ENCODE measurements around the gene THRAP3. TPM values are rescaled to one million over a fixed set of nuclear protein-coding genes. Genes with fewer than 3 reads are reported as not detected.
A peak's percentile ranks its signal among the peaks of the same experiment; 100 is the strongest.
"Not testable (repeated sequence)": the region's sequence is repeated elsewhere in the genome, so short reads cannot be mapped to it uniquely, and the experiment has no call there.

Gene THRAP3, protein sequence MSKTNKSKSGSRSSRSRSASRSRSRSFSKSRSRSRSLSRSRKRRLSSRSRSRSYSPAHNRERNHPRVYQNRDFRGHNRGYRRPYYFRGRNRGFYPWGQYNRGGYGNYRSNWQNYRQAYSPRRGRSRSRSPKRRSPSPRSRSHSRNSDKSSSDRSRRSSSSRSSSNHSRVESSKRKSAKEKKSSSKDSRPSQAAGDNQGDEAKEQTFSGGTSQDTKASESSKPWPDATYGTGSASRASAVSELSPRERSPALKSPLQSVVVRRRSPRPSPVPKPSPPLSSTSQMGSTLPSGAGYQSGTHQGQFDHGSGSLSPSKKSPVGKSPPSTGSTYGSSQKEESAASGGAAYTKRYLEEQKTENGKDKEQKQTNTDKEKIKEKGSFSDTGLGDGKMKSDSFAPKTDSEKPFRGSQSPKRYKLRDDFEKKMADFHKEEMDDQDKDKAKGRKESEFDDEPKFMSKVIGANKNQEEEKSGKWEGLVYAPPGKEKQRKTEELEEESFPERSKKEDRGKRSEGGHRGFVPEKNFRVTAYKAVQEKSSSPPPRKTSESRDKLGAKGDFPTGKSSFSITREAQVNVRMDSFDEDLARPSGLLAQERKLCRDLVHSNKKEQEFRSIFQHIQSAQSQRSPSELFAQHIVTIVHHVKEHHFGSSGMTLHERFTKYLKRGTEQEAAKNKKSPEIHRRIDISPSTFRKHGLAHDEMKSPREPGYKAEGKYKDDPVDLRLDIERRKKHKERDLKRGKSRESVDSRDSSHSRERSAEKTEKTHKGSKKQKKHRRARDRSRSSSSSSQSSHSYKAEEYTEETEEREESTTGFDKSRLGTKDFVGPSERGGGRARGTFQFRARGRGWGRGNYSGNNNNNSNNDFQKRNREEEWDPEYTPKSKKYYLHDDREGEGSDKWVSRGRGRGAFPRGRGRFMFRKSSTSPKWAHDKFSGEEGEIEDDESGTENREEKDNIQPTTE
- 62.0 and 75.0 TPM in 2 replicates for total RNA-seq (2014; rRNA removed; shearing (Covaris generic))

DNA sequence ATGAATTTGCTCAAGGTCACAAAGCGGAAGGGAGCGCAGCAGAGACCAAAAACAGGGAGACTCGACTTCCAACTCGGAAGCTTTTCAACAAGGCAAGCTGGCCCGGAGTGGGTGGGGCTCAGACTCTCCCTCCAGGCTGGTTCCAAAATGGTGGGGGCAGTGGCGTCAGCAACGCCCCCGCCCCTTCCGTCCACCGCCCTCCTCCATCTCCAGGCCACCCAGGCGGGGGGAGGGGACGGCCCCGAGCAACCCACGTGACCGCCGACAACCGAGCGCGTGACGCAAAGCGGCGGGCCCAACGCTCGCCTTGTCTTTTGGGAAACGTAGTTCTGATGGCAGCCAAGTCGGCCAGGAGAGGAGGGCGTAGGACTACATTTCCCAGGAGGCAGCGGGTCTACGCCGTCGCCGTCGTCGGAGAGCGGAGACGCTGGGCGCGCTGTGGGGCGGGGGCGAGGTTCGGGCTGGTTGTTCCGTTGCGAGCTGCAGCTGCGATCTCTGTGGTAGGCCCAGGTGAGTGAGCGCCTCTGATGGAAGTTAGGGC lies at the start of gene THRAP3:
Gene THRAP3 (plus strand): TSS at position 448 of the 541 bp plus-strand sequence. CDS start 58,121 bp downstream, outside the sequence.
- peak; percentile 99 for DNase-seq (ENCODE audit: low read depth)

DNA sequence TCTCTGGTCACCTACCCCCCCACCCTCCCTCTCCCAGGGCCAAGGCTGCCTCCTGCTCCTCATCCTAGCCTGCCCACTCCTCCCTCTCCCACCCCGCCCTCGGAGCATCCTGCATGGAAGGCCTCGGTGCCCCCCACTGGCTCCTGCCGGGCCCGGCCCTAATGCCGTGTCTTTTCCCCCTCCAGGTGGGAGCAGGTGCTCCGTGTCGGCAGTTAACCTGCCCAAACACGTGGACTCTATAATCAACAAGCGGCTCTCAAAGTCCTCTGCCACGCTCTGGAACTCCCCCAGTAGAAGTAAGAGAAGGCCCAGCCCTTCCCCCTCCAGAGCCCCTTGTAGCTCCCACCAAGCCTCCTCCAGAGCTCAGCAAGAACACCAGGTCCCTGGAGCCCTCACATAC lies 49.5 kb upstream of the THRAP3 start:
- DNase-seq (ENCODE audit: low read depth), result no peak

DNA sequence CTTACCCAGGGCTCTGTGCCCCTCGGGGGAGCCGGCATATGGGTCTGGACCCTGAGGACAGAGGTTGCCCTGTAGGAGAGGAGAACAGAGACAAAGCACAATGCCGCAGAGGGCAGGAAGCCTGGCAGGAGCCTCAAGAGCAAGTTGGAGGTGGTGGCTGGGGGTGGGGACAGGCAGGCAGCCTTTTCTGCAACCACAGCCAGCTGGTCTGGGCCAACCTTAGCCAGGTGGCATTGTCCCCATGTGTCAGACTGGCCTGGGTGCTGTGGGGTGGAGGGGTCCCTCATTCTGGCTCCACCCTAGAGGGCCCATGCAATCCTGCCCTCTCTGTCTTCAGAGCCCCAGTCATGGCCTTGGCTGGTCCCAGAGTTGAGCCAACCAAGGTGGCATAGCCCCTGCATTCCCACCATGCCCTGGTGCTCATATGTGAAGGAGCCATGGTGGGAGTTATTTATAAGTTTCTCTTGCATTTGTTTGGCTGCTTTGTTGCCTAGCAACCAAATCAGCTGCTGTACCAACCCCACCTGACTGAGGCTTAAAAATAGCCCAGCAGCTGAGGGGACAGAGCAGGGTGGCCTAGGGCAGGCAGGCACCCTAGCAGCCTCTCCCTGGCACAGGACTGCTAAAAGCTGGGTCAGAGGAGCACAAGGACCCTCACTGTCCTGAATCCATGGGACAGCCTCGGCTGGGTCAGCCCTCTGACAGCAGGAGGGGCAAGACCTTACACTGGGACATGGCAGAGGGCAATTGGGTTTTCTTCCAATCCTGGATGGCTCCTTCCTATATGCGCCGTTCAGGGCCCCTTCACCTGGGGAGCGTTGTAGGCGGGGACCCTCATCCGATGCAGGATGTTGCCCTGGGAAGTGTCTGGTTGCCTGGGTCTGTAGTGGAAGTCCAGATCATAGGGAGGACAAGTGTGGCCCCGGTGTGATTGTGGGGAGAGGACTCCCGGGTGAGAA lies 48.8 kb upstream of the THRAP3 start:
- peak; percentile 64 for DNase-seq (ENCODE audit: low read depth)

DNA sequence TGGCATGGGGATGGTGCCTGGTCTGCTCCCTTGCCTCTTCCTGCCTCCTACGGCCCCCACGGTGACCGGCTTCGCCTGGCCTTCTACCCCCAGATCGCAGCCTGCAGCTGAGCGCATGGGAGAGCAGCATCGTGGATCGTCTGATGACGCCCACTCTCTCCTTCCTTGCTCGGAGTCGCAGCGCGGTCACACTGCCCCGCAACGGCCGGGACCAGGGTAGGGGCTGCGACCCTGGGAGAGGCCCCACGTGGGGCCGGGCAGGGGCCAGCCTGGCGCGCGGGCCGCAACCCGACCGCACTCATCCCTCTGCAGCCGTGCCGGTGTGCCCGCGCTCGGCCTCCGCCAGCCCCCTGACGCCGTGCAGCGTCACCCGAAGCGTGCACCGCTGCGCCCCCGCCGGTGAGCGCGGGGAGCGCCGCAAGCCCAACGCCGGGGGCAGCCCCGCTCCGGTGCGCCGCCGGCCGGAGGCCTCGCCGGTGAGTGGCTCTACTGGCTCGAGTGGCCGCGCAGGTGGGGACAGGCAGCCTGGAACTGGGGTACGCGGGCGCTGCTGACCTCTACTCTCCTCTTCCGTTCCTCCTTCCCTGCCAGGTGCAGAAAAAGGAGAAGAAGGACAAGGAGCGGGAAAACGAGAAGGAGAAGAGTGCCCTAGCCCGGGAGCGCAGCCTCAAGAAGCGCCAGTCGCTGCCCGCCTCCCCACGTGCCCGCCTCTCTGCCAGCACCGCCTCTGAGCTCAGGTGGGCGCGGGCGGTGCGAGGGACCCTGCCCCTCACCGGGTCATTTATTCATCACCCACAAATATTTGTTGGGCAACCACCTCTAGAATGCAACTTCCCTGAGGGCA lies 47.9 kb upstream of the THRAP3 start:
- no peak for DNase-seq (ENCODE audit: low read depth)

DNA sequence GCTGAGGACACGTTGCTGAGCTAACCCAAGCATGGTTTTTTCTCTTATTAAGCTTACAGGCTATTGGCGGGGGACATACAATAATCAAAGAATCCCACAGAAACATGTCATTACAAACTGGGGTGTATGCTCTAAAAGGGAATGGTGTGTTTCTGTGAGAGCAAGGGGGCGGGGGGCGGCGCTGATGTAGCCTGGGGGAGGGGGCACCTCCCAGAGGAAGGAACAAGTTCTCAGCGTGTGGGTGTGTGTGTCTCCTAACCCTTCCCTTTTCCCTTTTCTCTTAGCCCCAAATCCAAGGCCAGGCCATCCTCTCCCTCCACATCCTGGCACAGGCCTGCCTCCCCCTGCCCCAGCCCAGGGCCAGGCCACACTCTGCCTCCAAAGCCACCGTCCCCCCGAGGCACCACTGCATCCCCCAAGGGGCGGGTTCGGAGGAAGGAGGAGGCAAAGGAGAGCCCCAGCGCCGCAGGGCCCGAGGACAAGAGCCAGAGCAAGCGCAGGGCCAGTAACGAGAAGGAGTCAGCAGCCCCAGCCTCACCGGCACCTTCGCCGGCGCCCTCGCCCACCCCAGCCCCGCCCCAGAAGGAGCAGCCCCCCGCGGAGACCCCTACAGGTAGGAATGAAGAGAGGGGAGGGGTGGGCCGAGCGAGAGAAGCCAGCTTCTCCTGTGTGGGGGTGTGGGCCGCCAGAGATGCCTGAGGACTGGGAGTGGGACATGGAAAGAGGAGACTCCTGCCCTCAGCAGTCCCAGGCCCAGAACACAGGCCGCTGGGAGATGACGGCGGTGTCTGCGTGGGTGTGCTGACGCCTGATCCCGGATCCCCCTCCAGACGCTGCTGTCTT lies 46.4 kb upstream of the THRAP3 start:
- DNase-seq (ENCODE audit: low read depth), result no peak

DNA sequence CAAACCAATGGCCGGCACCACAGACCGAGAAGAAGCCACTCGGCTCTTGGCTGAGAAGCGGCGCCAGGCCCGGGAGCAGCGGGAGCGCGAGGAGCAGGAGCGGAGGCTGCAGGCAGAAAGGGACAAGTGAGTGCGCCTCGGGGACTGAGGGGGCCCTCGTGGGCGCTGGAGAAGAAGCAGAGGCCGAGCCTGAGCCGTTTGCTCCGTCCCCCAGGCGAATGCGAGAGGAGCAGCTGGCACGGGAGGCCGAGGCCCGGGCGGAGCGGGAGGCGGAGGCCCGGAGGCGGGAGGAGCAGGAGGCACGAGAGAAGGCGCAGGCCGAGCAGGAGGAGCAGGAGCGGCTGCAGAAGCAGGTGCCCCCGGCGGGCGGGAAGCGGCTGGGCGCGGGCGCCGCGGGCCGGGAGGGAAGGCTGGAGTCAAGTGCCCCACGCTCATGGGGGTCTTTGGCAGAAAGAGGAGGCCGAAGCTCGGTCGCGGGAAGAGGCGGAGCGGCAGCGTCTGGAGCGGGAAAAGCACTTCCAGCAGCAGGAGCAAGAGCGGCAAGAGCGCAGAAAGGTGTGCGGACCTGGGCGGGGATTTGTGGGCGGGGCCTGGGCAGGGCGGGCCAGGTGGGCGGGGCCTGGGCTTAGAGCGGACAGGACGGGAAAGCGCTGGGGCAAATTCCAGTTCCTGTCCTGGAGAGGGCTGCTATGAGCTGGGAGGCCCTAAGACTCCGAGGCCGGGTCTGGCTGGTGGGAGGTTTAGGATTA lies 45.6 kb upstream of the THRAP3 start:
- DNase-seq (ENCODE audit: low read depth), result no peak

DNA sequence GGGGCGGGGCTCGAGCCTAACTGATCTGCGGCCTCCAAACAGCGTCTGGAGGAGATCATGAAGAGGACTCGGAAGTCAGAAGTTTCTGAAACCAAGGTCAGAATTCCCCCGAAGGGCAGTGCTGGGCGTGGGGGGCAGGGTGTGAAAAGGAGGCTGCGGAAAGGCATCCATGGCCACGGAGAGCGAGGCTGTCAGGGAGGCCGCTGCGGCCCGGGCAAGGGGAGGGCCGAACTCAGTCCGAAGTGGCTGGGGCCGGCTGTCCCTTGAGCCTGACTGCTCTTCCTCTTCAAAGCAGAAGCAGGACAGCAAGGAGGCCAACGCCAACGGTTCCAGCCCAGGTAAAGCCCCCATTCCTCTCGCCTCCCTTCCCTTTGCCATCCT lies 45.0 kb upstream of the THRAP3 start:
- DNase-seq (ENCODE audit: low read depth), result no peak

DNA sequence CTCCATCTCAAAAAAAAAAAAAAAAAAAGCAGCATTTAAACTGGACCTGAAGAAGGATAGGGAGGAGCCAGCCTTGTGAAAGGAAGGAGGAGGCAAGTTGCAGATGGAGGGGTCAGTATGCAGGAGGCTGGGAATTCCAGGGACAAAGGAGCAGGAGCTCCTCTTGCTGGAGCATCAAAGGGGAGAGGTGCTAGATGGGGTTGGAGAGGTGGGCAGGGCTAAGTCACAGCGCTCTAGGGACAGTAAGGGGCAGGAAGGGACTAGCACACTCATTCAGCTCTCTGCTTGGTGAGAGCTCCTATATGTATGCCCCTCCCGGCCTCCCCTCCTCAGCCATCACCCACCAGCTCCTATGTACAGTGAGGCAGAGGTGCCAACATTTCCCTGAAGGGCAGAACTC lies 41.5 kb upstream of the THRAP3 start:
- DNase-seq (ENCODE audit: low read depth), result no peak

DNA sequence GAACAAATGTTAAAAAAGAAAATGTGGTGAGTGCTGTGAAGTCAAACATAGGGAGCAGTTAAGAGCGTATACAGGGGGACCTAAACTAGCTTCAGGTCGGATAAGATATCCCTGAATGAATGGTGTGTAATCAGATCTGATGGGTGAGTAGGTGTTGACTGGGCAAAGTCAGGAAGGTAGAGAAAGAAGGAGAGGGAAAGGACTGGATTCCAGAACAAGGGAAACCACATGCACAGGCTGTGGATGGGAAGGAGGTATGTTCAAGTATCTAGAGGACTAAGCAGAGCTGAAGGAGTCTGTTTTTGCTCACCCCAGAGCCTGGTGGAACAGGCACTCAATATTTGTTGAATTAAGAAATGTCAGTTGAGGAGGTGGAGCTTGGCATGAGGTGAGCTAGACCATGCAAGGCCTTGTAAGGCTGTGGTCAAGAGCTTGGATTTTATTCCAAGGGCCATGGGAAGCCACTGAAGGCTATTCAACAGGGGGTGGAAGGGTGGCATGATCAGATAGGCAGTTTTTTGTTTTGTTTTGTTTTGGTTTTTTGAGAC lies 40.9 kb upstream of the THRAP3 start:
- no peak for DNase-seq (ENCODE audit: low read depth)

DNA sequence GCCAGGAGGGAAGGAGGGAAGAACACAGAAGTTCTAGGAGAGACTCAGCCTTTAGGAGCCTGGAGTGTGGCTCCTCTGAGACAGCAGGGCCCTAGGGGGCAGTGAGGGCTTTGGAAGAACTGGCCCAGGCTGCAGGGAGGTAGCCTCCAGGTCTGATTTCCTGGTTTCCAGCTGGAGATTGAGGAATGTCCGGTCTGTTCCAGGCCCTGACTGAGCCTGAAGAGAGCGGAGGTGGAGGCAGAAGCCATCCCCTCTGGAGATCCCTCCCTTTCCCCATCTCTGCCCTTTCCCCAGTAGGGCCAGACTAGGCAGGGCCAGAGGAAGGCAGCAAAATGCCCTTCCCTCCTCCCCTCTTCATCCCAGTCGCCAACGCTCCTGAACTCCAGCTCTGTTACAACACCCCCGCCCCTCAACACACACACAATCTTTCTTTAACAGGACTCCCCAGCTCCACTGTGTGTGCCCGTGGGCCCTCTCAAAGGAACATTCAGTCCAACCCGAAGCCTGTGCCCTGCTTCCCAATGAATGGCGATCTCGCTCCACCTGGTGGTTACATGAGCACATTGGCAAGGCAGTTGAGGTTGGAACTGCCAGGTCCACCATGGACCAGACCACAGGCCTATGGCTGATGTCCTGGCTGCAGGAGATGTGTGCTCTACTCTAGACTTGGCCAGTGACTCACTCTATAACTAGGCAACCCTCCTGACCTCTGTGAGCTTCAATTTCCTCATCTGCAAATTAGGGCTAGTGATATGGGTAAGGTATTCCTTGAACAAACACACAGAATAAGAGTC lies 36.2 kb upstream of the THRAP3 start:
- peak; percentile 94 for DNase-seq (ENCODE audit: low read depth)

DNA sequence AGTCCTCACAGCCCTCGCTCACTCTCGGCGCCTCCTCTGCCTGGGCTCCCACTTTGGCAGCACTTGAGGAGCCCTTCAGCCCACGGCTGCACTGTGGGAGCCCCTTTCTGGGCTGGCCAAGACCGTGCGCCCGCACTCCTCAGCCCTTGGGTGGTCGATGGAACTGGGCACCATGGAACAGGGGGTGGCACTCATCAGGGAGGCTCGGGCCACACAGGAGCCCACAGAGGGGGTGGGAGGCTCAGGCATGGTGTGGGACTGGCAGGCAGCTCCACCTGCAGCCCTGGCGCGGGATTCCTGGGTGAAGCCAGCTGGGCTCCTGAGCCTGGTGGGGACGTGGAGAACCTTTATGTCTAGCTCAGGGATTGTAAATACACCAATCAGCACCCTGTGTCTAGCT lies 27.4 kb upstream of the THRAP3 start:
- not testable (repeated sequence) for DNase-seq (ENCODE audit: low read depth)

DNA sequence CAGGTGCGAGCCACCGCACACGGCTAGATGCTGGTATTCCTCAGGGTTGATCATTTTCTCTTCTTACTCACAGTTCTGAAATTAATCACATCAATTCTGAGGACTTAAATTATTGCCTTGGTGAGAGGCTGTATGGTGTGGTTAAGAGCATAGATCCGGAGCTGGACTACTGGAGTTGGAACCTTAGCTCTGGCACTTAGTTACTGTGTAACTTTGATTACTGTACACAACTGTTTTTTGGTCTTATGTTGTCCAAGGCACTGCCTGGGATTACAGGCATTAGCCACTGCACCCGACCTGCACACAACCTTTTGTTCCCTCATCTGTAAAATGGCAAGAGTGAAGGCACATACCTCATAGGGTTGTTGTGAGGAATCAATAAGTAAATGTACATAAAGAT lies 25.6 kb upstream of the THRAP3 start:
- no peak for DNase-seq (ENCODE audit: low read depth)

DNA sequence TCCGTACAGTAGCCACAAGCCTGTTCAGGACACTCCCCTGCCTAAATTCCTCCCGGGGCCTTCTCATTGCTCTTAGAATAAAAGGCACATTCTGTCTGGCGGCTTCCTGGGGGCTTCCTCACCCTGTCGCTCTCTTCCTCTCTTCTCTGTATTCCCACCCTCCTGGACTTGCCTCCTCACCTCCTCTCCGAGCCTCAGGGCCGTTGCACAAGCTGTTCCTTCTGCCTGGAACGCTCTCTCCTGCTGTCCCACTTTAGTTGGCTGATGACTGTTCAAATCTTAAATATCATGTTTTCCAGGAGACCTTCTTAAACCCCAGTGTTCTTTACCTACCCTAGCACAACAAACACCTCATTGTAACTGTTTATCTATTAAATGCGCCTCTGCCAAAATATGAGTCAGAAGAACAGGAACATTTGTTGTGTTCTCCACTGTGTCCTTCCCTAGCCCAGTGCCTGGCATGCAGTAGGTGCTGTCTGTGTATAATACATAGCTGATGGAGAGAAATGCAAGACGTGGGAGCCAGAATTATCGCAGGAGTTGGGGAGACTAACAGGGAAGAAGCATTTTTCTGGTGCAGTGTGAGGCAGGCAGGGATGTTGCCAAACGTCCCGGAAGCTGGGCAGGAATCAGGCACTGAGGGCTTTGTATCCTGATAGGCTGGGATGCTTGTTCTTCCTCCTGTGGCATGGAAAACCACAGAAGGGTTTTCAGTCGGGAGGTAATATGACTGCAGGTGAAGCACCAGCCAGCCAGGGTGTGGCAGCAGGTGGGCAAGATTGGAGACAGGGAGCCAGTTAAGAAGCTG lies 24.1 kb upstream of the THRAP3 start:
- DNase-seq (ENCODE audit: low read depth), result peak; percentile 34

DNA sequence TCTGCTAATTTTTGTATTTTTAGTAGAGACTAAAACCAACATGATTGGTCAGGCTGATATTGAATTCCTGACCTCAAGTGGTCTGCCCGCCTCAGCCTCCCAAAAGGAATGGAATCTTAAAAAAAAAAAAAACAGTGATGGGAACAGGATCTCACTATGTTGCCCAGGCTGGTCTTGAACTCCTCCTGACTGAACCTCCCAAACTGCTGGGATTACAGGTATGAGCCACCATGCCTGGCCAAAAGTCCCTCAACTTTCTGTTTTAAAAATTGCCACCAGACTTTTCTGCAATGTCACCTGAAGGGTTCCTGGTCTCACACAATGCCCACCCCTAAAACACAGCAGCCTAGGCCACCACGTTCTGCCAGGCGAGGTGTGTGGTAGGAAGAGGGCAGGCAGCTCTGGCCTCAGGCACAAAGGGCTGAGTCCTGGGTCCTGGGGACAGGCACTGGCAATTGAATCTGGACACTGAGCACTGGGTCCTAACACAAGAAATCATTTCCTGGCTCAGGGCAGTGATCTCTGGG lies 21.2 kb upstream of the THRAP3 start:
- DNase-seq (ENCODE audit: low read depth), result no peak

DNA sequence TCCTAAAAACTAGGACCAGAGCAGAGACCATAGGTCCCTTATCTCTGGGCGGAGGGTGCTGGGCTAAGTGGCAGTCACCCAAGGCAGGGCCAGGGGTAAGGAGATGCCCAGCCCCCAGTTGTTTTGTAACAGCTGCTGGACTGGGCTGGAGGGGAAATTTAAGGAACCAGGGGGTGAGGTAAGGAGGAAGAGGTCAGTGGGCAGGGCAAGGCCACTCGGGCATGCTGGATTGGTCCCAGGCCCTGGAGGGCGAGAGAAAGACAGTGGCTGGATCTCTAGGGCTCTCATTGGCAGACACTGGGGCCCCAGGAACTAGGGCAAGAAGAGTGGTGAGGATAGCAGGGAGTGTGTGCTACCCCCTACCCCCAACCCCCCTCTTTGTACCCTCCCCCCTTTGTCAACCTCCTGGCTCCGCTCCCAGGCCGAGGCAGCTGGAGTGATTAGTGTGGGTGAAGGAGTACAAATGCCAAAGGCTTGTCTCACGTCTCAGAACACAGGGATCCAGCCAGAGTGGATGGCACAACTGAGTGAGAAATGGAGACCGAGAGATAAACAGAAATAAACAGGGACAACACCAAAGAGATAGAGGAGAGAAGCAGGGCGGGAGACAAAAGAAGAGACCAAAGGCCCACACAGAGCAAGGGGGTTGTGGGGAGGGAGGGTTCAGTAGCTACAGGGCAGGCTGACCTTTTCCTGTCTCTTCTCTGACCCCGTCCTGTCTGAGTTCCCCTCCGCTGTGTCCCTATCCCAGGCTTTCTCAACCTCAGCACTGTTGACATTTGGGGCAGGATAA lies 20.5 kb upstream of the THRAP3 start:
- DNase-seq (ENCODE audit: low read depth), result peak; percentile 50
